OCI-LY1 (cell line): ENCODE data around the gene THOC2.

ENCODE experiments used
- CTCF ChIP-seq: fragments of 200-600 bp; sonication (generic), shearing (Covaris generic); IDR thresholded peaks from 2 replicates; pipeline ENCODE4 v1.5.1; 2017; ENCODE audit warnings: mild to moderate bottlenecking, antibody characterized with exemption, low read length, moderate library complexity, mixed read lengths
- EZH2 ChIP-seq: fragments of 200-600 bp; sonication (generic), shearing (Covaris generic); IDR thresholded peaks from 2 replicates; pipeline ENCODE4 v1.8.0; 2017; ENCODE audit warnings: borderline replicate concordance, mixed run types, mild to moderate bottlenecking, antibody characterized with exemption, low read length, moderate library complexity, mixed read lengths

GRCh38 chrX:123673813-123674212, 59.0 kb downstream of the THOC2 start:
- TF ChIP-seq CTCF (no peak), EZH2 (no peak)
